ENCODE measurements around the gene CCDC144A. TPM values are rescaled to one million over a fixed set of nuclear protein-coding genes. Genes with fewer than 3 reads are reported as not detected.

CCDC144A gene
- polyA plus RNA-seq, 3 donors, result 0.05 to 0.23 TPM; not detected in 1

GRCh38 chr17:16818340-16818739 is 128.3 kb downstream of the CCDC144A start:
- no peaks in the 10 kb centered on the region for H3K9me3 Mint-ChIP-seq
- no peak for DNase-seq
- no peaks in the 10 kb centered on the region for H3K36me3 ChIP-seq (replicated peaks in 1 of 2; ENCODE audit: control insufficient read depth in 1 of 2, insufficient read depth in 2 of 2, low read length in 2 of 2)
- H3K4me3 ChIP-seq (replicated peaks in 1 of 3; ENCODE audit: low read depth in 2 of 3, low read length in 3 of 3), result no peak overlapping the region
- H3K27ac ChIP-seq (ENCODE audit: low read depth in 1 of 2, low read length in 2 of 2), result no peak overlapping the region
- no peaks in the 10 kb centered on the region for H4K20me1 ChIP-seq (ENCODE audit: insufficient read depth, low read length)
- H3K36me3 Mint-ChIP-seq, result no peaks in the 10 kb centered on the region
- H3K4me2 ChIP-seq (replicated peaks; ENCODE audit: extremely low read depth, low read length, poor library complexity, severe bottlenecking), result no peak overlapping the region
- TF ChIP-seq CTCF (IDR thresholded peaks at IDR 0.05), result no peak
- H3K4me1 Mint-ChIP-seq, result no peaks in the 10 kb centered on the region
- peaks cover 0 to 3% of the 10 kb centered on the region in 2 donors for H3K27me3 ChIP-seq (ENCODE audit: control insufficient read depth in 2 of 2, insufficient read depth in 2 of 2, low read length in 2 of 2)
- no peak overlapping the region for H2AFZ ChIP-seq (ENCODE audit: insufficient read depth, low read depth, low read length, poor library complexity, severe bottlenecking)
- H3K9me3 ChIP-seq (replicated peaks in 1 of 2; ENCODE audit: control insufficient read depth in 1 of 2, insufficient read depth in 1 of 2, low read length in 2 of 2), result no peaks in the 10 kb centered on the region
- H3K9ac ChIP-seq (ENCODE audit: insufficient read depth, low read length, poor library complexity, severe bottlenecking), result no peak overlapping the region
- peaks cover 1 to 7% (median 5%) of the 10 kb centered on the region in 3 donors for H3K27me3 Mint-ChIP-seq (ENCODE audit: low read depth in 3 of 3)
- H3K4me3 Mint-ChIP-seq, result no peak overlapping the region
- intact Hi-C loops (cut with micrococcal nuclease), result no loop called here
- H3K27ac Mint-ChIP-seq, result no peak overlapping the region
- no peaks in the 10 kb centered on the region for H3K4me1 ChIP-seq (ENCODE audit: control insufficient read depth in 1 of 2, insufficient read depth in 2 of 2, low read length in 2 of 2)
- WGBS (ENCODE audit: insufficient coverage), result 94% methylated on average over 2 of the region's 5 CpGs
- H3K79me2 ChIP-seq (ENCODE audit: insufficient read depth, low read length), result no peaks in the 10 kb centered on the region

- no peak overlapping the region for H3K27ac ChIP-seq (ENCODE audit: low read depth in 1 of 2, low read length in 2 of 2)
- H3K9ac ChIP-seq (ENCODE audit: insufficient read depth, low read length, poor library complexity, severe bottlenecking), result no peak overlapping the region
- peaks cover 1 to 7% (median 5%) of the 10 kb centered on the region in 3 donors for H3K27me3 Mint-ChIP-seq (ENCODE audit: low read depth in 3 of 3)
- no peak overlapping the region for H3K27ac Mint-ChIP-seq
- no peaks in the 10 kb centered on the region for H4K20me1 ChIP-seq (ENCODE audit: insufficient read depth, low read length)
- no peaks in the 10 kb centered on the region for H3K9me3 Mint-ChIP-seq
- no peak for DNase-seq
- no peaks in the 10 kb centered on the region for H3K36me3 Mint-ChIP-seq
- no peak for TF ChIP-seq CTCF (IDR thresholded peaks at IDR 0.05)
- no peaks in the 10 kb centered on the region for H3K4me1 ChIP-seq (ENCODE audit: control insufficient read depth in 1 of 2, insufficient read depth in 2 of 2, low read length in 2 of 2)
- H3K4me2 ChIP-seq (replicated peaks; ENCODE audit: extremely low read depth, low read length, poor library complexity, severe bottlenecking), result no peak overlapping the region
- H3K4me1 Mint-ChIP-seq, result no peaks in the 10 kb centered on the region
- no peaks in the 10 kb centered on the region for H3K36me3 ChIP-seq (replicated peaks in 1 of 2; ENCODE audit: control insufficient read depth in 1 of 2, insufficient read depth in 2 of 2, low read length in 2 of 2)
- H3K79me2 ChIP-seq (ENCODE audit: insufficient read depth, low read length), result no peaks in the 10 kb centered on the region
- H3K4me3 ChIP-seq (replicated peaks in 1 of 3; ENCODE audit: low read depth in 2 of 3, low read length in 3 of 3), result no peak overlapping the region
- H3K9me3 ChIP-seq (replicated peaks in 1 of 2; ENCODE audit: control insufficient read depth in 1 of 2, insufficient read depth in 1 of 2, low read length in 2 of 2), result no peaks in the 10 kb centered on the region
- WGBS (ENCODE audit: insufficient coverage), result 87% methylated on average over 16 of the region's 23 CpGs
- H3K27me3 ChIP-seq (ENCODE audit: control insufficient read depth in 2 of 2, insufficient read depth in 2 of 2, low read length in 2 of 2), result peaks cover 0 to 3% of the 10 kb centered on the region in 2 donors
- intact Hi-C loops (cut with micrococcal nuclease), result no loop called here
- H2AFZ ChIP-seq (ENCODE audit: insufficient read depth, low read depth, low read length, poor library complexity, severe bottlenecking), result no peak overlapping the region
- H3K4me3 Mint-ChIP-seq, result no peak overlapping the region
These were observed 129.0 kb downstream of the CCDC144A start for GRCh38 chr17:16818821-16819683.

Data from CD14-positive monocyte (primary cell).